Measurements from ENCODE around the gene SEMA6B.

DNA sequence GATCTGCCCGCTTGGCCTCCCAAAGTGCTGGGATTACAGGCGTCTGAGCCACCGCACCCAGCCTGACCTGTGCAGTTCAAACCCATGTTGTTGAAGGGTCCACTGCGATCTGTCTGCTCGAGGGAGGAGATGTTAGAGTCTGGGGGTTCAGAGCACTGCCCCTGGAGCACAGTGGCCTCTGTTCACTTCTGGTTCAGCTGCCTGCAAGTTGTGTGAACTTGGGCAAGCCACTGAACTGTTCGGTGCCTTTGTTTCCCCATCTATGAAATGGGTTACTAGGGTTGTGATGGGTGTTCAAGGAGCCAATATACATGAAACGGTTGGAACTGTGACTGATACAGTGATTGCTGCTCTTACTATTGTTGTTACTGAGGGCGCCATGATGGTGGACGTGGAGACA lies 26.1 kb downstream of the SEMA6B start:
- TF ChIP-seq, protein P1, sequence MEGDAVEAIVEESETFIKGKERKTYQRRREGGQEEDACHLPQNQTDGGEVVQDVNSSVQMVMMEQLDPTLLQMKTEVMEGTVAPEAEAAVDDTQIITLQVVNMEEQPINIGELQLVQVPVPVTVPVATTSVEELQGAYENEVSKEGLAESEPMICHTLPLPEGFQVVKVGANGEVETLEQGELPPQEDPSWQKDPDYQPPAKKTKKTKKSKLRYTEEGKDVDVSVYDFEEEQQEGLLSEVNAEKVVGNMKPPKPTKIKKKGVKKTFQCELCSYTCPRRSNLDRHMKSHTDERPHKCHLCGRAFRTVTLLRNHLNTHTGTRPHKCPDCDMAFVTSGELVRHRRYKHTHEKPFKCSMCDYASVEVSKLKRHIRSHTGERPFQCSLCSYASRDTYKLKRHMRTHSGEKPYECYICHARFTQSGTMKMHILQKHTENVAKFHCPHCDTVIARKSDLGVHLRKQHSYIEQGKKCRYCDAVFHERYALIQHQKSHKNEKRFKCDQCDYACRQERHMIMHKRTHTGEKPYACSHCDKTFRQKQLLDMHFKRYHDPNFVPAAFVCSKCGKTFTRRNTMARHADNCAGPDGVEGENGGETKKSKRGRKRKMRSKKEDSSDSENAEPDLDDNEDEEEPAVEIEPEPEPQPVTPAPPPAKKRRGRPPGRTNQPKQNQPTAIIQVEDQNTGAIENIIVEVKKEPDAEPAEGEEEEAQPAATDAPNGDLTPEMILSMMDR (IDR thresholded peaks at IDR 0.05), result no peak
- TF ChIP-seq POLR2A (IDR thresholded peaks at IDR 0.05) (no peak), POLR2AphosphoS5 (IDR thresholded peaks at IDR 0.05; ENCODE audit: insufficient read depth in 1 of 2, low read depth in 1 of 2) (no peak)
